ENCODE results near the gene SFXN5.

DNA sequence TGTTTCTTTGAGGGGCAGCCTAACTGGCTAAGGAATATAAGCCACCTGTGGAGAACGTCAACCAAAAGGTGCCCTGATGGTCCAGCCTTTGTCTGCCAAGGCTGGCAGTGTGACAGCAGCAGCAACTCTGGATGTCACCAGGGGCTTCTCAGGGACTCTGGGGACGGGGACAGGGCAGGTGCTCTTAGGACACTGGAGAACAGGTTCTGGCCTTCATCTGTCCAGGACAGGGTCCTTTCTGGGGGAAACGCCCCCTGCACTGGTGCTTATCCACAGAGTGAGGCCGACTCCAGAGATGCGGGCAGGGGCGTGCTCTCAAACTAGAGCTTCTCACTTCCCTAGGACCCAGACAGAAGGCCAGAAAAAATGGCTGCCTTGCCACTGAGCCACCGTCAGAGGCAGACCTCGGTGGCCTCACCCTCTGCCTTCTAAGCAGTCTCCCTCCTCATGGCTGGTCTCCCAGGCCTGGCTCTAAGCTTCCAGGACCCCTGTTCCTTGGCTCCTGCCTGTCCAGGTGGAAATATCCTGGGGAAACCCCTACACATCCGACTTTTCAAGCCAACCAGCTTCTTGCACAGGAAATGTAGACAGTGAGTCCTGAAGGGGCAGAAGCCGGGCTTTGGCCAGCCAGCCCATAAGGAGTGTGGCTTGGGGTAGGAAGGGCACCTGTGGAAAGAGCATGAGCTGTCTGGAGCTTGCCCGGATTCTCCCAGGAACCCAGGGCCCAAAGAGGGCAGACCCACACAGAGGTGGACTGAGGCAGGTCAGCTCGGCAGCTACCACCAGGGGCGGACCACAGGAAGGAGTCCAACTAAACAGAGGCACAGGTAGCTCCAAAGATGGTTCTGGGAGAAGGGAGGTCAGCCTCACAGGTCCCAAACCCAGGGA lies 11.3 kb upstream of the SFXN5 start:
- TF ChIP-seq CTCF (IDR thresholded peaks at IDR 0.05) (no peak), POLR2A (IDR thresholded peaks at IDR 0.05) (no peak)
